HG03139 (cell line): Measurements from ENCODE around the gene WDR27.

ENCODE experiments used
- ATAC-seq: cut with Tn5 transposase; IDR thresholded peaks from one replicate; pipeline ENCODE4 v1.9.1; 2021; ENCODE audit not compliant: unreplicated experiment

WDR27 gene

DNA sequence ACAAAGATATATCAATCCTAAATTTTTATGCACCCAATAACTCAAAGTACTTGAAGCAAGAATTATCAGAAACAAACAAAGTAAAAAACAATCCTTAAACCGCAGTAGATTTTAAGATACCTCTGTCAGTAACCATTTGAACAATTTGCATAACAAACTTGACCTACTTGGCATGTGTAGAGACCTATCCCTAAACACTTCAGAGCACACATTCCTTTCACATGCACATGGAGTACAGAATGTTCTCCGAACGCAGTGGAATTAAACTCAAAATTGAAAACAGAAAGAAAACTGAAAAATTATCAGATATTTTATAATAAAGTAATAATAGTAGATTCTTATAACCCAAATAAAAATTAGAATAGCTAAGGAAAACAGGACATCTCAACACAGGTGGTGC is 285.6 kb downstream of the WDR27 start:
- no peak for ATAC-seq

DNA sequence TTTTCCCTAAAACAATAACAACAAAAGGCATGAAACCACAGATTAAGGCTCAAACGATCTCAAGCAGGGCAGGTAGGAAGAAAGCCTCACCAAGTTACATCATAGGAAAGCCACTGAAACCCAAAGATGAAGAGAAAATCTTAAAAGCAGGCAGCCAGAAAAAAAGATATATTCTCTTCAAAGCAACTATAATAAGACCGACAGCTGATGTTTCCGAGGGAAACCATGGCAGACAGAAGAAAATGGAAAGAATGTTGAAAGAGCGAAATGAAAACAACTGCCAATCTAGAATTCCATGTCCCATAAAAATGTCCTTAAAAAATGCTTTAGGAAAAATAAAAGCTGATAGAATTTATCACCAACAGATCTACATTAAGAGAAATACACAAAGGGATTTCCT is 286.6 kb downstream of the WDR27 start:
- no peak for ATAC-seq

DNA sequence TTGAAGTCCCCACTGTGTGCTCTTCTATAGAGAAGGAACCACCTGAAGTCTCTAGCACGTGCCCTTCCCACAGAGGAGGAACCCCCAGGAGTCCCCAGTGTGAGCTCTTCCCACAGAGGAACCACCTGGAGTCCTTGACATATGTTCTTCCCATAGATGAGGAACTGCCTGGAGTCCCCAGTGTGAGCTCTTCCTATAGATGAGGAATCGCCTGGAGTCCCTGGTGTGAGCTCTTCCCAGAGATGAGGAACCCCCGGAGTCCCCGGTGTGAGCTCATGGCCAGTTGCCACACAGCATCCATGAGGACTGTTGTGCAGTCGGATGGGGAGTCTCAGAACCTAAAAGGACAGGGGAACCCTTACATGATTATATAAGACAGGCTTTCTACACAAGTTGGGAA is 290.1 kb downstream of the WDR27 start:
- no peak for ATAC-seq

DNA sequence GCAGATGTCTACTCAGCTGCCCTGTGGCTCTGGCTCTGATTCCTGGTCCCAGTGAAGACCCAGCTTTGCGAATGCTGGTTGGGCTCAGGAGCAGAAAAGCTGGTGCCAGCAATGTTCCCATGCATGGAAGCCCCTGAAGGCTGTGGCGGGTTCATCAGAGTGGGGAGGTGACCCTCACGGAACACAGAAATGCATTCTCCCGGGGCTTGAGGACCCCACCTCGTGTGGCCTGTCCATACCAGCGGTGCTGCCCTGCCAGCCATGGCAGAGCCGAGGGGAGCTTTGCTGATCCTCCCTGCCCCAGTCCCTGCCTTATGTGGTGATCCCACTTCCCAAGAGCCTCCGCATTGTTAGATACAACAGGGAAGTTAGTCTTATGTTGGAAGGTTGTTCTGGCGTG is 290.5 kb downstream of the WDR27 start:
- ATAC-seq, result no peak

DNA sequence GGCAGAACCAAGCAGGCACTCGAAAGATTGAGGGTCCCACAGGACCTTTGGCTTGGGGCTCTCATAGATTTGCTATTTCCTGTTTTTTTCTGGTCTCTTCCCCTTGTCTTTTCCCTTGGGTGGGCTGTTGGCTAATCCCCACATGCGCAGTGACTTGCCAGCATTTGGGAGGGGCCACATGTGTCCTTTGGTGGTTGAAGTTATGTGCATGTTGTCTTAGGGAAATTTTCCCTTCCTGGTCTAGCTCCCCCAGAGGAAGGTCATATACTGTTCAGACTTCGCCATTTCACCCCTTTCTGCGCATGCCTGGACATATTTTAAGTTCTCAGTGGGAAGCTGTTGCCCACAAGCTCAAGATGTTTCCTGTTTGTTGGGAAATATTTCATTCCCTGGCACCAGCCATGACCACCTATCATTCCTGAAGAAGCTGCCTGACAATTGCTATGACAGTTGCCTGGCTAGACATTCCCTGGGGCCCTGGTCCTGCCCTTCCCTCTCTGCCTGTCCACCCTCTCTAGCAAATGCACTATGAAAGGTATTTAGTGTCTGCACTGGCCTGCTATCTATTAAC is 292.0 kb downstream of the WDR27 start:
- ATAC-seq, result no peak

DNA sequence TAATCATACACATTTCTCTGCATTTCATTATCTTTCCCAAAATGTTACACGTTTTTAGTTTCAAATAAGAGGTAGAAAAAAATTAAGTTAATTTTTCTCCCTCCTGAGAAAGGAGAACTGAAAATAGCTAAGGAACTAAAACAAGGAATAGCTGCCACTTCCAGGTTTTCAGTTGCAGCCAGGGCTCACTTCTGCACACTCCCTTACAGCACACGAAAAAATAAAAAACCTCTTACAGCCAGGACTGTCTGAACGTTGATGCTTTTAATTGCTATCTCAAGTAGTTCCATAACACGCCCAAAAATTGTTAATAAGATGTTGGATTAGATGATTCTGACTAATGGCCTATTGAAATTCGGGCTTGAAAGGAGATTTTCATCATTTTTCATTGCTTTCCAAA is 294.5 kb downstream of the WDR27 start:
- no peak for ATAC-seq
